ENCODE results near the gene ZNF865.

ZNF865 gene

GRCh38 chr19:55654868-55655647, 49.6 kb downstream of the ZNF865 start, which contains the start of gene U2AF2:
Gene U2AF2, plus strand, starts transcription at chr19:55655035. Its CDS starts 70 bp downstream, at chr19:55655105.
- peak within 1 kb of the TSS; percentile 98 for H3K27ac ChIP-seq (ENCODE audit: low read depth, low read length)
- peaks cover 48% of the 10 kb centered on the region for H3K79me2 ChIP-seq (ENCODE audit: control insufficient read depth, insufficient read depth, low read length, unreplicated experiment)
- no peaks in the 10 kb centered on the region for H3K36me3 ChIP-seq (ENCODE audit: insufficient read depth, low read length)
- peak within 1 kb of the TSS; percentile 77 for H2AFZ ChIP-seq (ENCODE audit: low read length, unreplicated experiment)
- H3K4me1 ChIP-seq (ENCODE audit: control insufficient read depth, insufficient read depth, low read length, unreplicated experiment): peaks cover 23% of the 10 kb centered on the region
- peak within 1 kb of the TSS; percentile 95 for H3K4me3 ChIP-seq (ENCODE audit: low read depth, low read length)
- no peaks in the 10 kb centered on the region for H3K27me3 ChIP-seq (ENCODE audit: insufficient read depth, low read length)

- Histone ChIP-seq H3K36me3 (ENCODE audit: insufficient read depth, low read length) (no peaks in the 10 kb centered on the region), H3K79me2 (ENCODE audit: control insufficient read depth, insufficient read depth, low read length, unreplicated experiment) (peaks cover 53% of the 10 kb centered on the region)
Observed at GRCh38 chr19:55655648-55656040, 50.2 kb downstream of the ZNF865 start.

GRCh38 chr19:55656552-55656951, 51.1 kb downstream of the ZNF865 start:
- no peaks in the 10 kb centered on the region for H3K27me3 ChIP-seq (ENCODE audit: insufficient read depth, low read length)
- peak overlapping the region; percentile 95 for H3K4me3 ChIP-seq (ENCODE audit: low read depth, low read length)
- peaks cover 60% of the 10 kb centered on the region for H3K79me2 ChIP-seq (ENCODE audit: control insufficient read depth, insufficient read depth, low read length, unreplicated experiment)
- no peak overlapping the region for H2AFZ ChIP-seq (ENCODE audit: low read length, unreplicated experiment)
- H3K4me1 ChIP-seq (ENCODE audit: control insufficient read depth, insufficient read depth, low read length, unreplicated experiment): peaks cover 23% of the 10 kb centered on the region
- H3K36me3 ChIP-seq (ENCODE audit: insufficient read depth, low read length): no peaks in the 10 kb centered on the region
- H3K27ac ChIP-seq (ENCODE audit: low read depth, low read length): 0 out of 2 replicates have a peak overlapping the region, but pooled peaks have one; percentile 98

More at GRCh38 chr19:55655648-55656040, 50.2 kb downstream of the ZNF865 start:
- Histone ChIP-seq H3K27me3 (ENCODE audit: insufficient read depth, low read length) (no peaks in the 10 kb centered on the region), H3K27ac (ENCODE audit: low read depth, low read length) (peak overlapping the region; percentile 98), H2AFZ (ENCODE audit: low read length, unreplicated experiment) (no peak overlapping the region), H3K4me1 (ENCODE audit: control insufficient read depth, insufficient read depth, low read length, unreplicated experiment) (peaks cover 23% of the 10 kb centered on the region), H3K4me3 (ENCODE audit: low read depth, low read length) (peak overlapping the region; percentile 95)

- peaks cover 23% of the 10 kb centered on the region for H3K4me1 ChIP-seq (ENCODE audit: control insufficient read depth, insufficient read depth, low read length, unreplicated experiment)
- H3K36me3 ChIP-seq (ENCODE audit: insufficient read depth, low read length): no peaks in the 10 kb centered on the region
- no peak overlapping the region for H2AFZ ChIP-seq (ENCODE audit: low read length, unreplicated experiment)
- no peaks in the 10 kb centered on the region for H3K27me3 ChIP-seq (ENCODE audit: insufficient read depth, low read length)
- peaks cover 63% of the 10 kb centered on the region for H3K79me2 ChIP-seq (ENCODE audit: control insufficient read depth, insufficient read depth, low read length, unreplicated experiment)
- no peak overlapping the region for H3K27ac ChIP-seq (ENCODE audit: low read depth, low read length)
- H3K4me3 ChIP-seq (ENCODE audit: low read depth, low read length): peak overlapping the region; percentile 95
Observed at GRCh38 chr19:55656988-55657747, 51.7 kb downstream of the ZNF865 start.

- H3K27me3 ChIP-seq (ENCODE audit: insufficient read depth, low read length): no peaks in the 10 kb centered on the region
- no peak overlapping the region for H2AFZ ChIP-seq (ENCODE audit: low read length, unreplicated experiment)
- H3K27ac ChIP-seq (ENCODE audit: low read depth, low read length): no peak overlapping the region
- H3K79me2 ChIP-seq (ENCODE audit: control insufficient read depth, insufficient read depth, low read length, unreplicated experiment): peaks cover 76% of the 10 kb centered on the region
- peaks cover 23% of the 10 kb centered on the region for H3K4me1 ChIP-seq (ENCODE audit: control insufficient read depth, insufficient read depth, low read length, unreplicated experiment)
- no peaks in the 10 kb centered on the region; the same call in 1 of the 2 replicates for H3K36me3 ChIP-seq (ENCODE audit: insufficient read depth, low read length)
- no peak overlapping the region for H3K4me3 ChIP-seq (ENCODE audit: low read depth, low read length)
Observed at GRCh38 chr19:55658846-55659459, 53.5 kb downstream of the ZNF865 start.

GRCh38 chr19:55659822-55660221, 54.4 kb downstream of the ZNF865 start:
- Histone ChIP-seq H3K36me3 (ENCODE audit: insufficient read depth, low read length) (no peaks in the 10 kb centered on the region; the same call in 1 of the 2 replicates), H3K27me3 (ENCODE audit: insufficient read depth, low read length) (no peaks in the 10 kb centered on the region), H3K79me2 (ENCODE audit: control insufficient read depth, insufficient read depth, low read length, unreplicated experiment) (peaks cover 79% of the 10 kb centered on the region), H3K4me3 (ENCODE audit: low read depth, low read length) (no peak overlapping the region), H3K4me1 (ENCODE audit: control insufficient read depth, insufficient read depth, low read length, unreplicated experiment) (peaks cover 23% of the 10 kb centered on the region), H2AFZ (ENCODE audit: low read length, unreplicated experiment) (no peak overlapping the region), H3K27ac (ENCODE audit: low read depth, low read length) (no peak overlapping the region)

- Histone ChIP-seq H3K36me3 (ENCODE audit: insufficient read depth, low read length) (no peaks in the 10 kb centered on the region; the same call in 1 of the 2 replicates), H3K4me3 (ENCODE audit: low read depth, low read length) (no peak overlapping the region)
Observed at GRCh38 chr19:55660404-55660803, 55.0 kb downstream of the ZNF865 start.

GRCh38 chr19:55660991-55661390, 55.5 kb downstream of the ZNF865 start:
- Histone ChIP-seq H3K36me3 (ENCODE audit: insufficient read depth, low read length) (no peaks in the 10 kb centered on the region; the same call in 1 of the 2 replicates), H2AFZ (ENCODE audit: low read length, unreplicated experiment) (no peak overlapping the region), H3K27me3 (ENCODE audit: insufficient read depth, low read length) (no peaks in the 10 kb centered on the region), H3K79me2 (ENCODE audit: control insufficient read depth, insufficient read depth, low read length, unreplicated experiment) (peaks cover 75% of the 10 kb centered on the region), H3K4me3 (ENCODE audit: low read depth, low read length) (no peak overlapping the region), H3K4me1 (ENCODE audit: control insufficient read depth, insufficient read depth, low read length, unreplicated experiment) (peaks cover 23% of the 10 kb centered on the region), H3K27ac (ENCODE audit: low read depth, low read length) (no peak overlapping the region)

More at GRCh38 chr19:55660404-55660803, 55.0 kb downstream of the ZNF865 start:
- no peak overlapping the region for H2AFZ ChIP-seq (ENCODE audit: low read length, unreplicated experiment)
- peaks cover 78% of the 10 kb centered on the region for H3K79me2 ChIP-seq (ENCODE audit: control insufficient read depth, insufficient read depth, low read length, unreplicated experiment)
- H3K27ac ChIP-seq (ENCODE audit: low read depth, low read length): no peak overlapping the region
- no peaks in the 10 kb centered on the region for H3K27me3 ChIP-seq (ENCODE audit: insufficient read depth, low read length)
- H3K4me1 ChIP-seq (ENCODE audit: control insufficient read depth, insufficient read depth, low read length, unreplicated experiment): peaks cover 23% of the 10 kb centered on the region

- Histone ChIP-seq H3K4me3 (ENCODE audit: low read depth, low read length) (no peak overlapping the region), H2AFZ (ENCODE audit: low read length, unreplicated experiment) (no peak overlapping the region), H3K4me1 (ENCODE audit: control insufficient read depth, insufficient read depth, low read length, unreplicated experiment) (peaks cover 19% of the 10 kb centered on the region), H3K79me2 (ENCODE audit: control insufficient read depth, insufficient read depth, low read length, unreplicated experiment) (peaks cover 73% of the 10 kb centered on the region), H3K27me3 (ENCODE audit: insufficient read depth, low read length) (no peaks in the 10 kb centered on the region), H3K27ac (ENCODE audit: low read depth, low read length) (no peak overlapping the region), H3K36me3 (ENCODE audit: insufficient read depth, low read length) (peaks cover 2% of the 10 kb centered on the region; the same call in 1 of the 2 replicates)
Observed at GRCh38 chr19:55661826-55662225, 56.4 kb downstream of the ZNF865 start.

GRCh38 chr19:55663846-55664536, 58.5 kb downstream of the ZNF865 start:
- Histone ChIP-seq H2AFZ (ENCODE audit: low read length, unreplicated experiment) (no peak overlapping the region), H3K4me1 (ENCODE audit: control insufficient read depth, insufficient read depth, low read length, unreplicated experiment) (peaks cover 1% of the 10 kb centered on the region), H3K4me3 (ENCODE audit: low read depth, low read length) (no peak overlapping the region), H3K27me3 (ENCODE audit: insufficient read depth, low read length) (no peaks in the 10 kb centered on the region), H3K36me3 (ENCODE audit: insufficient read depth, low read length) (peaks cover 2% of the 10 kb centered on the region; the same call in 1 of the 2 replicates), H3K27ac (ENCODE audit: low read depth, low read length) (no peak overlapping the region), H3K79me2 (ENCODE audit: control insufficient read depth, insufficient read depth, low read length, unreplicated experiment) (peaks cover 52% of the 10 kb centered on the region)

Measured in ACC112 (cell line).